ENCODE measurements around the gene SNX25. TPM values are rescaled to one million over a fixed set of nuclear protein-coding genes. Genes with fewer than 3 reads are reported as not detected.

The SNX25 gene
- total and polyA plus RNA-seq, 4 donors = 2.8 to 13.9 (median 5.0) TPM

DNA sequence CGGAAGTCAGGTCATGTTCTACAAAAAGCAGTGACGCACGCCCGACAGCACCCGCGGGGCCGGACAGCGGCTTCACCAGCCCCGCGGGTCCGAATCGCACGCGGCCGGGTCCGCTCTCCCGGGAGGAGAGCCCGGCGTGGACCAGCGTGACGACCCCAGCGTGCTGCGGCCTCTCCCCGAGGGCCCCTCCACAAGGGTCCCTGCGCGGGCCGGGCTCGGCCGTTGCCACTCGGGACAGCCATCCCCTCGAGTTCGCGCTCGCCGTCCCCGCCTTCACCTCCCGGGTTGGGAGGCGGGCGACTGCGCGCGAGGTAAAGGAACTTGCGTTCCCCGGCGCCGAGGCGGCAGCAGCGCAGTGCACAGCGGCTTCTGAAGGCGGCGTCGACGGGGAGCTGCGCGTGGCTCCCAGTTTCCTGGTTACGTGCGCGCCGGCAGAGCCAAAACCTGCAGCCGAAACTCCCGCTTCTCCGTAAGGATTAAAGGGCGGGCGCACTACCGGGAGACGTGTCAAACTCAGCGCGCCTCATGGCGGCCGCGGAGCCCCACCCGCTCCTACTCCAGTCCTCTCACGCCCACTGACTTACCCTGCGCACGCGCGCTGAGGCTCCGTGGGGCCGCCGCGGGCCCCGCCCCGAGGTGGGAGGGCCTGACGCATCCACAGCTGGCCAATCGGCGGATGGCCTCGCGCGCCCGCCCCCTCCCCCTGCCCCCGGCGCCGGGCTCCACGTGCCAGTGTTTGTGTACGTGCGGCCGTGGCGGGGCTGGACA lies 186.7 kb downstream of the SNX25 start (continued):
- TF ChIP-seq, protein P1, sequence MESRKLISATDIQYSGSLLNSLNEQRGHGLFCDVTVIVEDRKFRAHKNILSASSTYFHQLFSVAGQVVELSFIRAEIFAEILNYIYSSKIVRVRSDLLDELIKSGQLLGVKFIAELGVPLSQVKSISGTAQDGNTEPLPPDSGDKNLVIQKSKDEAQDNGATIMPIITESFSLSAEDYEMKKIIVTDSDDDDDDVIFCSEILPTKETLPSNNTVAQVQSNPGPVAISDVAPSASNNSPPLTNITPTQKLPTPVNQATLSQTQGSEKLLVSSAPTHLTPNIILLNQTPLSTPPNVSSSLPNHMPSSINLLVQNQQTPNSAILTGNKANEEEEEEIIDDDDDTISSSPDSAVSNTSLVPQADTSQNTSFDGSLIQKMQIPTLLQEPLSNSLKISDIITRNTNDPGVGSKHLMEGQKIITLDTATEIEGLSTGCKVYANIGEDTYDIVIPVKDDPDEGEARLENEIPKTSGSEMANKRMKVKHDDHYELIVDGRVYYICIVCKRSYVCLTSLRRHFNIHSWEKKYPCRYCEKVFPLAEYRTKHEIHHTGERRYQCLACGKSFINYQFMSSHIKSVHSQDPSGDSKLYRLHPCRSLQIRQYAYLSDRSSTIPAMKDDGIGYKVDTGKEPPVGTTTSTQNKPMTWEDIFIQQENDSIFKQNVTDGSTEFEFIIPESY (IDR thresholded peaks at IDR 0.05) = peak; percentile 2

DNA sequence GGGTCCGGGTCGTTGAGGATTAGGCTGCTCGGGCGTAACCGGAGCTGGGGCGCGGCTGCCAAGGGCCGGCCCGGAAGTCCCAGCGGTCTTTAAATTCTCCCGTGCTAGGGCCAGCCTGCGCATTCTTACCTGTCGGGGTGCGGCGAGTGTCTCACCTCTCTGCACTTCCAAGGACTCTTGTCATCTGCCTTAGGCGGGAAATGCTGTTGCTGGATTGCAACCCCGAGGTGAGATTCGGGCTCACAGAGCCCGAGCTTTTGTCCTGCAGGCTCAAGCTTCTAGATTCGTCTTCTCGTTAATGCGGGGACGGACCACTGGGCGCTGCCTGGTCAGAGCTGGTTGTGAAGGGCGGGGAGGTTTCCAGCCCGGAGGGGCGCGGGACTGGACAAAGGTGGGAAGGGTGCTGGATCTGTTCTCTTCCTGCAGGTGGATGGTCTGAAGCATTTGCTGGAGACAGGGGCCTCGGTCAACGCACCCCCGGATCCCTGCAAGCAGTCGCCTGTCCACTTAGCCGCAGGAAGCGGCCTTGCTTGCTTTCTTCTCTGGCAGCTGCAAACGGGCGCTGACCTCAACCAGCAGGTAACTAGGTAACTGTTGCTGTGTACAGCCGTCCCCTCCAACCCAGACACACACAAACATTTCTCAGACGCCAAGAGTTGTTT lies 187.5 kb downstream of the SNX25 start, which contains the start of gene ANKRD37:
Gene ANKRD37, plus strand, starts transcription at position 118 of the 662 bp plus-strand sequence. Its CDS starts 83 bp downstream, at position 201.
- H3K9ac ChIP-seq (ENCODE audit: low read depth in 1 of 2, low read length in 2 of 2) = peak within 1 kb of the TSS; percentile 97 to 100
- WGBS = 6% methylated on average over 38 of the region's 38 CpGs

More for the DNA sequence above, 187.5 kb downstream of the SNX25 start, which contains the start of gene ANKRD37:
- Histone ChIP-seq H3K36me3 (ENCODE audit: control insufficient read depth in 4 of 4, insufficient read depth in 3 of 4, low read depth in 1 of 4, low read length in 3 of 4) (peaks cover 0 to 31% (median 13%) of the 10 kb centered on the region in 4 donors), H3K4me3 (ENCODE audit: low read depth in 1 of 3, low read length in 3 of 3) (peak within 1 kb of the TSS; percentile 67 to 79 (median 75)), H3K9me3 (ENCODE audit: control insufficient read depth in 4 of 4, low read length in 3 of 4) (no peaks in the 10 kb centered on the region), H3K4me1 (ENCODE audit: control insufficient read depth in 4 of 4, insufficient read depth in 4 of 4, low read length in 3 of 4) (peaks cover 0 to 11% (median 7%) of the 10 kb centered on the region in 4 donors), H3K27me3 (ENCODE audit: control insufficient read depth in 4 of 4, insufficient read depth in 4 of 4, low read length in 3 of 4) (no peaks in the 10 kb centered on the region), H3K27ac (ENCODE audit: low read depth in 1 of 2, low read length in 2 of 2) (peak within 1 kb of the TSS; percentile 100)
- TF ChIP-seq NR2F2 (IDR thresholded peaks at IDR 0.05) (peak; percentile 14), FOXA1 (IDR thresholded peaks at IDR 0.05) (peak; percentile 29), GABPA (IDR thresholded peaks at IDR 0.05 in 1 of 2, conservative IDR thresholded peaks at IDR 0.05 in 1 of 2) (peak in 1 of 2 donors; percentile 69), TAF1 (conservative IDR thresholded peaks at IDR 0.05) (peak; percentile 65), FOXA2 (IDR thresholded peaks at IDR 0.05) (peak; percentile 28), SP1 (IDR thresholded peaks at IDR 0.05) (peak; percentile 45), RAD21 (IDR thresholded peaks at IDR 0.05) (peak in 1 of 2 donors; percentile 8), YY1 (IDR thresholded peaks at IDR 0.05) (no peak), HNF4A (conservative IDR thresholded peaks at IDR 0.05) (no peak), HNF4G (IDR thresholded peaks at IDR 0.05) (no peak), JUND (IDR thresholded peaks at IDR 0.05) (peak; percentile 36 to 44), RXRA (IDR thresholded peaks at IDR 0.05) (peak; percentile 19 to 49)
- TF ChIP-seq, protein P2, sequence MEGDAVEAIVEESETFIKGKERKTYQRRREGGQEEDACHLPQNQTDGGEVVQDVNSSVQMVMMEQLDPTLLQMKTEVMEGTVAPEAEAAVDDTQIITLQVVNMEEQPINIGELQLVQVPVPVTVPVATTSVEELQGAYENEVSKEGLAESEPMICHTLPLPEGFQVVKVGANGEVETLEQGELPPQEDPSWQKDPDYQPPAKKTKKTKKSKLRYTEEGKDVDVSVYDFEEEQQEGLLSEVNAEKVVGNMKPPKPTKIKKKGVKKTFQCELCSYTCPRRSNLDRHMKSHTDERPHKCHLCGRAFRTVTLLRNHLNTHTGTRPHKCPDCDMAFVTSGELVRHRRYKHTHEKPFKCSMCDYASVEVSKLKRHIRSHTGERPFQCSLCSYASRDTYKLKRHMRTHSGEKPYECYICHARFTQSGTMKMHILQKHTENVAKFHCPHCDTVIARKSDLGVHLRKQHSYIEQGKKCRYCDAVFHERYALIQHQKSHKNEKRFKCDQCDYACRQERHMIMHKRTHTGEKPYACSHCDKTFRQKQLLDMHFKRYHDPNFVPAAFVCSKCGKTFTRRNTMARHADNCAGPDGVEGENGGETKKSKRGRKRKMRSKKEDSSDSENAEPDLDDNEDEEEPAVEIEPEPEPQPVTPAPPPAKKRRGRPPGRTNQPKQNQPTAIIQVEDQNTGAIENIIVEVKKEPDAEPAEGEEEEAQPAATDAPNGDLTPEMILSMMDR (IDR thresholded peaks at IDR 0.05; ENCODE audit: low read depth, low read length, missing input control) = no peak
- TF ChIP-seq, protein P1 (IDR thresholded peaks at IDR 0.05) = peak; percentile 24
- TF ChIP-seq, protein P3, sequence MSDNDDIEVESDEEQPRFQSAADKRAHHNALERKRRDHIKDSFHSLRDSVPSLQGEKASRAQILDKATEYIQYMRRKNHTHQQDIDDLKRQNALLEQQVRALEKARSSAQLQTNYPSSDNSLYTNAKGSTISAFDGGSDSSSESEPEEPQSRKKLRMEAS (IDR thresholded peaks at IDR 0.05) = no peak
- no peak for DNase-seq (ENCODE audit: low spot score)

All from liver (tissue), 9 donors.